Measurements from ENCODE around the gene ZCCHC9. TPM values are rescaled to one million over a fixed set of nuclear protein-coding genes. Genes with fewer than 3 reads are reported as not detected.
"Not testable (repeated sequence)": the region's sequence is repeated elsewhere in the genome, so short reads cannot be mapped to it uniquely, and the experiment has no call there.

ZCCHC9 gene
- total and polyA plus RNA-seq, 7 donors: 20.2 to 44.9 (median 27.6) TPM

DNA sequence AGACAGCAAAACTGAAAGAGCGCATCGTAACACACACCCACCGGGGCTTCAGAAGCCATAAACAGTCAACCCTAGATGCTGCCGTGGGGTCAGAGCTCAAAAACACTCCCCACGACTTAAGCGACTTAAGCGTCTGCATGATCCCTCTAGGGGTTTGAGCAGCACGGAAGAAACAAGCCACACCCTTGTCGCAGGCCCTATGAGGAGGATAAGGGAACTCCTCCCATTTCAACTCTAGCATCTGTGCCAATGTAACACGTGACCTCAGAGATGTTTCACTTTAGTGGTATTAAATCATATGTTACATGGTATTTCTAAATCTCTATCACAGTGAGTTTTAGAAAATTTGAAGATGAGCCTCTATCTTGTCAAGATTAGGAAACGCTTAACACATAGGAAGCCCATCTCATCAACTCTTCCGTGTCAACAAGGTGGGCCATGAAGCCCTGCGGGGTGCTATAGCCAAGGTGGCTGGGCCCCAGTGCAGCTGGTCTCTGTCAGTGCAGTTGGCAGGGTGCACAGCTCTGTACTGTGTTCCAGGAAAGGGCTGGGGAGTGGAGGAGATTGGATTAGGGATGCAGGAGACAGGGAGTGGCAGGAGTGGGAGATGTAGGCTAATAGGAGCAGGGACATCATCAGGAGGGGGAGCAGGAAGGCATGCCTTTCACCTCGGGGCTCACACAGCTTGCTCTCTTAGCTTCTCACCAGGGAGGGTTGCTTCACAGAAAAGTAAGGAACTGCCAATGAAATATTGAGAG is 33.1 kb downstream of the ZCCHC9 start:
- WGBS, 2 donors: 85 to 89% methylated on average over 14 of the region's 14 CpGs
- intact Hi-C loops (cut with DNase I): no loop called here
- H3K27me3 ChIP-seq: no peaks in the 10 kb centered on the region
- H3K4me3 ChIP-seq: no peak overlapping the region
- TF ChIP-seq, protein P1, sequence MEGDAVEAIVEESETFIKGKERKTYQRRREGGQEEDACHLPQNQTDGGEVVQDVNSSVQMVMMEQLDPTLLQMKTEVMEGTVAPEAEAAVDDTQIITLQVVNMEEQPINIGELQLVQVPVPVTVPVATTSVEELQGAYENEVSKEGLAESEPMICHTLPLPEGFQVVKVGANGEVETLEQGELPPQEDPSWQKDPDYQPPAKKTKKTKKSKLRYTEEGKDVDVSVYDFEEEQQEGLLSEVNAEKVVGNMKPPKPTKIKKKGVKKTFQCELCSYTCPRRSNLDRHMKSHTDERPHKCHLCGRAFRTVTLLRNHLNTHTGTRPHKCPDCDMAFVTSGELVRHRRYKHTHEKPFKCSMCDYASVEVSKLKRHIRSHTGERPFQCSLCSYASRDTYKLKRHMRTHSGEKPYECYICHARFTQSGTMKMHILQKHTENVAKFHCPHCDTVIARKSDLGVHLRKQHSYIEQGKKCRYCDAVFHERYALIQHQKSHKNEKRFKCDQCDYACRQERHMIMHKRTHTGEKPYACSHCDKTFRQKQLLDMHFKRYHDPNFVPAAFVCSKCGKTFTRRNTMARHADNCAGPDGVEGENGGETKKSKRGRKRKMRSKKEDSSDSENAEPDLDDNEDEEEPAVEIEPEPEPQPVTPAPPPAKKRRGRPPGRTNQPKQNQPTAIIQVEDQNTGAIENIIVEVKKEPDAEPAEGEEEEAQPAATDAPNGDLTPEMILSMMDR (IDR thresholded peaks at IDR 0.05): no peak
- TF ChIP-seq POLR2A (IDR thresholded peaks at IDR 0.05): no peak
- no peak for TF ChIP-seq POLR2AphosphoS5 (IDR thresholded peaks at IDR 0.05)
- no peak for TF ChIP-seq EP300 (IDR thresholded peaks at IDR 0.05)
- no peak overlapping the region for H3K27ac ChIP-seq
- no peaks in the 10 kb centered on the region for H3K9me3 ChIP-seq
- H3K4me1 ChIP-seq: no peaks in the 10 kb centered on the region
- no peak for DNase-seq
- H3K36me3 ChIP-seq: no peaks in the 10 kb centered on the region

DNA sequence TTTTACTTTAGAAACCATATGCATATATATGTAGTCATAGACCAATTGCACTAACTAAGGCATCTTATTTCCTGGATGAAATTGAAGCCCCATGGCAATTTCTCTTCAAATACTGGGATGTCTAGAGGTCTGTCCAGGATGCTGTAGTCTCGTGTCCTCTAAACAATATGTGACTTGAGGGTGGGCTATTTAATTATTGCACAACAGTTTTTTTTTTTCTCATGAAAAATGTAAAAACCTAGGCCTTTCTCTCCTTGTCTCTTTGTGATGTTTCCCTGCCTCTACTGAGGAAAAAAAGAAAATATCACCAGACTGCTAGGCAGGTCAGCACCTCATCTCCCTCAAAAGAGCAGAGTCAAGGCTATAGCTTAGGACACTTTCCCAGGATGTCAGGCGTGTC is 34.6 kb downstream of the ZCCHC9 start:
- intact Hi-C loops (cut with DNase I): no loop called here
- H3K4me3 ChIP-seq: no peak overlapping the region
- no peaks in the 10 kb centered on the region for H3K36me3 ChIP-seq
- no peak for TF ChIP-seq POLR2A (IDR thresholded peaks at IDR 0.05)
- no peak for TF ChIP-seq EP300 (IDR thresholded peaks at IDR 0.05)
- TF ChIP-seq, protein P1 (IDR thresholded peaks at IDR 0.05): no peak
- no peak for TF ChIP-seq POLR2AphosphoS5 (IDR thresholded peaks at IDR 0.05)
- no peak for DNase-seq
- no peaks in the 10 kb centered on the region for H3K27me3 ChIP-seq
- no peaks in the 10 kb centered on the region for H3K4me1 ChIP-seq
- no peaks in the 10 kb centered on the region for H3K9me3 ChIP-seq
- WGBS, 2 donors: 88 to 89% methylated on average over 2 of the region's 2 CpGs
- H3K27ac ChIP-seq: no peak overlapping the region

DNA sequence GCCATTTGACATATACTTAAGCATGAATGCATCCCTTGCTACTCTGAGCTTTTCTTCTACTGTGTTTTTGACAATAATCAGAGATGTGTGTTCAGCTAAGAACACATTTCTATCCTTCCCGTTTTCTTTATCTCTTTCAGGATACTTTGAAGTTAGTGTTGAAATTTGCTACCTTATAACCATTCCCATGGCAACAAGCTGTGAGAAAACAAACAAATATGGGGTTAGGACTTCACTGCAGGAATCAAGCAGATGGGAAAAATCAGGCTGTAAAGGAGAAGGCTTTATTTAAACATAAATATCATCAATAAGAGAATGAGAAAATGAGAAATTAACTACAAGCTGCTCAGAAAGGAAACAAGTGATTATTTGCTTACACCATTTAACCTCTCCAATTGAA is 35.2 kb downstream of the ZCCHC9 start:
- Histone ChIP-seq H3K4me3 (no peak overlapping the region), H3K27ac (no peak overlapping the region), H3K9me3 (no peaks in the 10 kb centered on the region), H3K27me3 (no peaks in the 10 kb centered on the region), H3K36me3 (no peaks in the 10 kb centered on the region), H3K4me1 (no peaks in the 10 kb centered on the region)
- DNase-seq: no peak
- intact Hi-C loops (cut with DNase I): no loop called here
- TF ChIP-seq POLR2AphosphoS5 (IDR thresholded peaks at IDR 0.05) (no peak), POLR2A (IDR thresholded peaks at IDR 0.05) (no peak), EP300 (IDR thresholded peaks at IDR 0.05) (no peak)
- TF ChIP-seq, protein P1 (IDR thresholded peaks at IDR 0.05): no peak
- 17 to 51% methylated on average over 1 of the region's 1 CpG for WGBS, 2 donors

DNA sequence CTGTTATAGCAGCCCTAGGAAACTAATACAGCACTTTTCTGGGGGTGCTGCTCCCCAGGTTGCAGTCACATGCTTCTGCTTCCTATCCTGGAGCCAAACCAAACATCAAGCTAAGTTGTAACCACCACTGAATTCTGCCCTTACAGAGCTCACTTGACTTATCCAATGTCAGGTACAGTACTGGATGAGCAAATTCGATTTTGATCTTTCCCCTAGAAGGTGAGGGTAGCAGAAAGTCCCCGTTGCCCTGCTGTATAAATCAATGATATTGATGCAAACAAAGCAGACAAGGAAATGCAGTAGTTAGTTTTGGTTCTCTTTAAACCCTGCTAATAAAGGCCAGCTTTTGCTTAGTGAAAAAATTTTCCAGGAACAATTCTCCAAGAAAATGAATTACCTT is 36.4 kb downstream of the ZCCHC9 start:
- no peaks in the 10 kb centered on the region for H3K4me1 ChIP-seq
- no peaks in the 10 kb centered on the region for H3K9me3 ChIP-seq
- 66 to 85% methylated on average over 2 of the region's 2 CpGs for WGBS, 2 donors
- no peak overlapping the region for H3K4me3 ChIP-seq
- no peaks in the 10 kb centered on the region for H3K36me3 ChIP-seq
- intact Hi-C loops (cut with DNase I): no loop called here
- DNase-seq: no peak
- no peak overlapping the region for H3K27ac ChIP-seq
- H3K27me3 ChIP-seq: no peaks in the 10 kb centered on the region
- TF ChIP-seq EP300 (IDR thresholded peaks at IDR 0.05): no peak

DNA sequence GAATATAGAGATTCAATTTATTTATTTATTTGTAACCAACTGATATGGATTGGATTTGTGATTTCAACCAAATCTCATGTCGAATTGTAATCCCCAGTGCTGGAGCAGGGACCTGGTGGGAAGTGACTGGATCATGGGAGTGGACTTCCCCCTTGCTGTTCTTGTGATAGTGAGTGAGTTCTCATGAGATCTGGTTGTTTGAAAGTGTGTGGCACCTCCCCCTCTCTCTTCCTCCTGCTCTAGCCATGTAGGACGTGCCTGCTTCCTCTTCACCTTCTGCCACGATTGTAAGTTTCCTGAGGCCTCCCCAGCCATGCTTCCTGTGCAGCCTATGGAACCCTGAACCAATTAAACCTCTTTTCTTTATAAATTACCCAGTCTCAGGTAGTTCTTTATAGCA is 36.8 kb downstream of the ZCCHC9 start:
- DNase-seq; H3K4me1 ChIP-seq; H3K36me3 ChIP-seq; H3K4me3 ChIP-seq; H3K27me3 ChIP-seq; intact Hi-C loops (cut with DNase I); H3K9me3 ChIP-seq; H3K27ac ChIP-seq: not testable (repeated sequence)
- WGBS, 2 donors: 52 to 70% methylated on average over 3 of the region's 3 CpGs

DNA sequence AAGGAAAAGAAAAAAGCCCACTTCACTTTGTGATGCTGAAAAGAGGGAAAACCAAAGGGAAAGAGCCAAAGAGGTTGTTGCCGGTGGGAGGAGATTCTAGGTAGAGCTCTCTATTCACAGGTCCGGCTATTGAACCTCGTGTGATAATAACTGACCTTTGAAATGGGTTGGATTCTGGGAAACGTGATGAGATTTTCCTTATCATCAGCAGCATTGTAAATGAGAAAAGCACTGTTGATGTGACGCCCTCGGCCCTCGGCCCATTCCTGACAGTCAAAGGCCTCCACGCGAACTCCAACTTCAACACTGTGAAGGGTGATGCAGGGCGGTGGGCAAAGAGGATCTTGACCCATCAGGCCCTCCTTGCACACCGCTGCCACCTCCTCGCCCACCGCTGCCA is 43.3 kb downstream of the ZCCHC9 start:
- Histone ChIP-seq H3K4me3 (no peak overlapping the region), H3K9me3 (no peaks in the 10 kb centered on the region), H3K27ac (no peak overlapping the region), H3K4me1 (no peaks in the 10 kb centered on the region), H3K36me3 (no peaks in the 10 kb centered on the region), H3K27me3 (no peaks in the 10 kb centered on the region)
- no peak for DNase-seq
- WGBS, 2 donors: 83 to 86% methylated on average over 13 of the region's 13 CpGs
- TF ChIP-seq POLR2AphosphoS5 (IDR thresholded peaks at IDR 0.05) (no peak), POLR2A (IDR thresholded peaks at IDR 0.05) (no peak), EP300 (IDR thresholded peaks at IDR 0.05) (no peak)
- TF ChIP-seq, protein P1 (IDR thresholded peaks at IDR 0.05): no peak
- intact Hi-C loops (cut with DNase I): no loop called here

Measured in sigmoid colon (tissue), 7 donors.